Sigmoid colon (tissue), 3 donors: ENCODE measurements around the gene HLTF.

Source experiments
- POLR2A ChIP-seq, 2 donors: fragments of 450-650 bp; IDR thresholded peaks; one replicate each; pipeline ENCODE4 v1.6.1; 2016; ENCODE audit warnings: antibody characterized with exemption in 2 of 2, mild to moderate bottlenecking in 2 of 2, moderate library complexity in 2 of 2
- TF ChIP-seq, protein P1 (sequence below), 4 experiments: fragments of 450-650 bp in 3 of 4; fragments of 200-600 bp in 1 of 4; IDR thresholded peaks; one replicate each; pipeline ENCODE4 v1.5.1; 2016 to 2019; ENCODE audit warnings: antibody characterized with exemption in 4 of 4, mild to moderate bottlenecking in 3 of 4, moderate library complexity in 2 of 4

DNA sequence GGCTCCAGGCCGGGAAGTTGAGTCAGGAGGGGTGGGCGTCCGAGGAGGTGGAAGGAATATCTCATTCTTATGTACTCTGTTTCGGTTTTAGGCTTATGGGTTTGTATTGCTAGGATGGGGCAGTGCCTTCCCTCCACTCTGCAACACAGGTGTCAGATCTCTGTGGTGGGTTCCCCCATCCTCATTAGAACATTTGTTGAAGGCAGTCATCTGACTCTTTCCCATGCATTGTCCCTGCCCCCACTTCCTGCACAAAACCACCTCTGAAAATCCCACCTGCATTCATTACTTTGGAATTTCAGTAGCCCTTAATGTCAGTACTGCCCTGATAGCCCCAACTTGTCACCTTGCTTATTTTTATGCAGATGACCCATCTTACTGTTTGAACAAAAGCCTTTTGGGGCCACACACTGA is 65.5 kb downstream of the HLTF start:
- TF ChIP-seq, protein P1, sequence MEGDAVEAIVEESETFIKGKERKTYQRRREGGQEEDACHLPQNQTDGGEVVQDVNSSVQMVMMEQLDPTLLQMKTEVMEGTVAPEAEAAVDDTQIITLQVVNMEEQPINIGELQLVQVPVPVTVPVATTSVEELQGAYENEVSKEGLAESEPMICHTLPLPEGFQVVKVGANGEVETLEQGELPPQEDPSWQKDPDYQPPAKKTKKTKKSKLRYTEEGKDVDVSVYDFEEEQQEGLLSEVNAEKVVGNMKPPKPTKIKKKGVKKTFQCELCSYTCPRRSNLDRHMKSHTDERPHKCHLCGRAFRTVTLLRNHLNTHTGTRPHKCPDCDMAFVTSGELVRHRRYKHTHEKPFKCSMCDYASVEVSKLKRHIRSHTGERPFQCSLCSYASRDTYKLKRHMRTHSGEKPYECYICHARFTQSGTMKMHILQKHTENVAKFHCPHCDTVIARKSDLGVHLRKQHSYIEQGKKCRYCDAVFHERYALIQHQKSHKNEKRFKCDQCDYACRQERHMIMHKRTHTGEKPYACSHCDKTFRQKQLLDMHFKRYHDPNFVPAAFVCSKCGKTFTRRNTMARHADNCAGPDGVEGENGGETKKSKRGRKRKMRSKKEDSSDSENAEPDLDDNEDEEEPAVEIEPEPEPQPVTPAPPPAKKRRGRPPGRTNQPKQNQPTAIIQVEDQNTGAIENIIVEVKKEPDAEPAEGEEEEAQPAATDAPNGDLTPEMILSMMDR (IDR thresholded peaks at IDR 0.05) = no peak
- TF ChIP-seq POLR2A (IDR thresholded peaks at IDR 0.05) = no peak
